Adrenal gland (tissue), 5 donors: ENCODE data around the gene FAM186B.

Experiments used
- CTCF ChIP-seq, 6 experiments: fragments of 450-650 bp in 4 of 6; fragments of 200-600 bp in 2 of 6; sonication (generic) in 1 of 6; IDR thresholded peaks; 1 replicate in 5 of 6; 2 replicates in 1 of 6; pipeline versions ENCODE4 v1.5.1 to v1.8.0; 2016 to 2021; ENCODE audit warnings: antibody characterized with exemption in 6 of 6, mild to moderate bottlenecking in 2 of 6, moderate library complexity in 1 of 6
- POLR2A ChIP-seq, 2 donors: fragments of 450-650 bp; IDR thresholded peaks; one replicate each; pipeline ENCODE4 v1.6.1; 2017; ENCODE audit warnings: antibody characterized with exemption in 2 of 2, mild to moderate bottlenecking in 2 of 2, moderate library complexity in 1 of 2
- donor health status: DM: no; HTN: no; CAD: no.

- TF ChIP-seq CTCF (IDR thresholded peaks at IDR 0.05) = no peak
- TF ChIP-seq POLR2A (IDR thresholded peaks at IDR 0.05) = no peak
These were observed 22.6 kb downstream of the FAM186B start for GRCh38 chr12:49582850-49583249.
